Measurements from ENCODE around the gene CLCN7.

DNA sequence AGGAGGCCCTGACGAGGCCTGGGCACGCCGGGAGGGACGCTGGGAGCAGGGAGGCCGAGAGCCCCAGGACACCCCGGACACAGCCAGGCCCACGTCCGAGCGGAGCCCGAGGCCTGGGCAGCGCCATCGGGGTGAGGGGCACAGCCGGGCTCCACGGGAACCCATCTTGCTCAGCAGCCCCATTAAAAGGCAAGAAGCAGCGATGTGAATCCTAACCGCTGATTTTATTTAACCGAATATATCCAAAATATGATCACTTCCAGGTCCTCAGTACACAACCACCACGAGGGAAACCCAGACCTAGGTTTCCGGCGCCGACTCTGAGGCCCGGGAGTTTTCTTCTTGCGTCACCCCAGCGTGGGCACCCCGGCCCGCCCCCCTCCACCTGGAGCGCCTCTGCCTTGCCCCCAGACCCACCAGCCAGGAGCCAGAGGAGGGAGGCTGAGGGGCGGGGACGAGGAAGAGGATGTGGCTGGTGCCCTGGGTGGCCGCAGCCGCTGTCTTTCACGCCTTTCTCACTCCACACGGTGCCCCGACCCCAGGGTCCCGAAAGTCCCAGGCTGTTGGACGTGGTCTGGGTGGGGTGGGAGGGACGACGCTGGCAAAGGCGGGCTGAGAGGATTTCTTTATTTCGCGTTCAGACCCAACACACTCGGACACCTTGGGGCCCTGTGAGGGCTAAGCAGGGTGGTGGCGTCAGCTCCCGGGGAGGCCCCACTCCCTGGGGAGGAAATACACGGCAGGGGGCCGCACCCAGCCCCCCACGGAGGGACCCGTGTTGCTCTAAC is 29.9 kb downstream of the CLCN7 start:
- TF ChIP-seq, protein P1, sequence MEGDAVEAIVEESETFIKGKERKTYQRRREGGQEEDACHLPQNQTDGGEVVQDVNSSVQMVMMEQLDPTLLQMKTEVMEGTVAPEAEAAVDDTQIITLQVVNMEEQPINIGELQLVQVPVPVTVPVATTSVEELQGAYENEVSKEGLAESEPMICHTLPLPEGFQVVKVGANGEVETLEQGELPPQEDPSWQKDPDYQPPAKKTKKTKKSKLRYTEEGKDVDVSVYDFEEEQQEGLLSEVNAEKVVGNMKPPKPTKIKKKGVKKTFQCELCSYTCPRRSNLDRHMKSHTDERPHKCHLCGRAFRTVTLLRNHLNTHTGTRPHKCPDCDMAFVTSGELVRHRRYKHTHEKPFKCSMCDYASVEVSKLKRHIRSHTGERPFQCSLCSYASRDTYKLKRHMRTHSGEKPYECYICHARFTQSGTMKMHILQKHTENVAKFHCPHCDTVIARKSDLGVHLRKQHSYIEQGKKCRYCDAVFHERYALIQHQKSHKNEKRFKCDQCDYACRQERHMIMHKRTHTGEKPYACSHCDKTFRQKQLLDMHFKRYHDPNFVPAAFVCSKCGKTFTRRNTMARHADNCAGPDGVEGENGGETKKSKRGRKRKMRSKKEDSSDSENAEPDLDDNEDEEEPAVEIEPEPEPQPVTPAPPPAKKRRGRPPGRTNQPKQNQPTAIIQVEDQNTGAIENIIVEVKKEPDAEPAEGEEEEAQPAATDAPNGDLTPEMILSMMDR (IDR thresholded peaks at IDR 0.05) = no peak
- TF ChIP-seq POLR2A (IDR thresholded peaks at IDR 0.05) = no peak

All from prostate gland (tissue), 2 donors.